ENCODE results near the gene THOP1.
"Not testable (repeated sequence)": the region's sequence is repeated elsewhere in the genome, so short reads cannot be mapped to it uniquely, and the experiment has no call there.

THOP1 gene

GRCh38 chr19:2817237-2817829 lies 32.0 kb downstream of the THOP1 start:
- not testable (repeated sequence) for DNase-seq

- DNase-seq: peak; percentile 79
These were observed 34.3 kb downstream of the THOP1 start, which contains the start of gene ZNF554 for GRCh38 chr19:2819540-2820111. Gene ZNF554 (plus strand): TSS chr19:2819868. CDS start chr19:2820072, 204 bp downstream.

GRCh38 chr19:2820112-2820702 lies 34.9 kb downstream of the THOP1 start:
- DNase-seq: no peak

- no peak for DNase-seq
These were observed 37.5 kb downstream of the THOP1 start for GRCh38 chr19:2822846-2823245.

- DNase-seq: no peak
These were observed 38.3 kb downstream of the THOP1 start for GRCh38 chr19:2823646-2824045.

GRCh38 chr19:2824129-2824528 lies 38.8 kb downstream of the THOP1 start:
- DNase-seq: no peak

- DNase-seq: no peak
These were observed 41.7 kb downstream of the THOP1 start for GRCh38 chr19:2827022-2827421.

GRCh38 chr19:2827840-2828489 lies 42.7 kb downstream of the THOP1 start:
- no peak for DNase-seq

GRCh38 chr19:2834294-2834871 lies 49.1 kb downstream of the THOP1 start:
- DNase-seq: no peak

GRCh38 chr19:2837430-2837829 lies 52.1 kb downstream of the THOP1 start:
- DNase-seq: no peak

GRCh38 chr19:2840794-2841791 lies 55.8 kb downstream of the THOP1 start, which contains the start of gene ZNF555:
Gene ZNF555 (plus strand): TSS chr19:2841475. CDS start chr19:2841573, 98 bp downstream.
- peak; percentile 95 for DNase-seq

GRCh38 chr19:2841855-2842574 lies 56.7 kb downstream of the THOP1 start:
- no peak for DNase-seq

- DNase-seq: no peak
These were observed 59.8 kb downstream of the THOP1 start for GRCh38 chr19:2845107-2845506.

GRCh38 chr19:2846180-2846894 lies 61.0 kb downstream of the THOP1 start:
- no peak for DNase-seq

- DNase-seq: no peak
These were observed 62.2 kb downstream of the THOP1 start for GRCh38 chr19:2847507-2847906.

- no peak for DNase-seq
These were observed 63.3 kb downstream of the THOP1 start for GRCh38 chr19:2848616-2849015.

GRCh38 chr19:2850256-2850925 lies 65.1 kb downstream of the THOP1 start:
- DNase-seq: no peak

- DNase-seq: no peak
These were observed 67.3 kb downstream of the THOP1 start for GRCh38 chr19:2852598-2852997.

- DNase-seq: no peak
These were observed 67.8 kb downstream of the THOP1 start for GRCh38 chr19:2853015-2853606.

- DNase-seq: no peak
These were observed 69.5 kb downstream of the THOP1 start for GRCh38 chr19:2854849-2855248.

Data from DMS 273 treated with DMSO at 0.1 percent for 48 hours (cell line).